Mesenteric fat pad (tissue), 1 donor: ENCODE data around the gene RADIL. TPM values are rescaled to one million over a fixed set of nuclear protein-coding genes. Genes with fewer than 3 reads are reported as not detected.

Experiments
- DNase-seq: peaks from one replicate; pipeline ENCODE4 v3.0.0-alpha.2; 2020; ENCODE audit warnings: low spot score
- total RNA-seq: library from RNA; stranded (reverse); fragmentation: NEBNext Ultra II Directional; extraction: Animal tissue kit (Norgen Biotek cat#: 25700); gene quantifications from one replicate; pipeline ENCODE4 v1.2.1, GENCODE V29; 2021
- donor health status: DM: yes; HTN: yes; CAD: no.

The RADIL gene
- total RNA-seq, 1 donor from 2014 or later, result 6.1 TPM

DNA sequence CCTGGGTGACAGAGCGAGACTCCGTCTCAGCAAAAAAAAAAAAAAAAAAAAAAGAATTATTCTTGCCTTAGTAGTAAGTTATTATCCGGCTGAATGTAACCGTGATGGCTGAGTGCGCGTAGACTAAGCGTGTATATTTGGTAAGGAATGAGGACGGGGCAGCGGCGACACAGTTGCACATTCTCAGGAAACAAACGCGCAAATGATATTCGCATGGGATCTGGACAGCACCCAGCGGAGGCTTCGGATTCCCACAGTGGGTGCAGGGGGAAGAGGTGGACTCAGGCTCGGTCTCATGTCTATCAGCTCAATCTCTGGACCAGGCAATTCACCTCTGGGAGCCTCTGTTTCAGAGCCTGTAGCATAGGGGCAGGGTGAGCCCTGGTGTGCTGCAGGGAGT lies 50.8 kb downstream of the RADIL start:
- no peak for DNase-seq

DNA sequence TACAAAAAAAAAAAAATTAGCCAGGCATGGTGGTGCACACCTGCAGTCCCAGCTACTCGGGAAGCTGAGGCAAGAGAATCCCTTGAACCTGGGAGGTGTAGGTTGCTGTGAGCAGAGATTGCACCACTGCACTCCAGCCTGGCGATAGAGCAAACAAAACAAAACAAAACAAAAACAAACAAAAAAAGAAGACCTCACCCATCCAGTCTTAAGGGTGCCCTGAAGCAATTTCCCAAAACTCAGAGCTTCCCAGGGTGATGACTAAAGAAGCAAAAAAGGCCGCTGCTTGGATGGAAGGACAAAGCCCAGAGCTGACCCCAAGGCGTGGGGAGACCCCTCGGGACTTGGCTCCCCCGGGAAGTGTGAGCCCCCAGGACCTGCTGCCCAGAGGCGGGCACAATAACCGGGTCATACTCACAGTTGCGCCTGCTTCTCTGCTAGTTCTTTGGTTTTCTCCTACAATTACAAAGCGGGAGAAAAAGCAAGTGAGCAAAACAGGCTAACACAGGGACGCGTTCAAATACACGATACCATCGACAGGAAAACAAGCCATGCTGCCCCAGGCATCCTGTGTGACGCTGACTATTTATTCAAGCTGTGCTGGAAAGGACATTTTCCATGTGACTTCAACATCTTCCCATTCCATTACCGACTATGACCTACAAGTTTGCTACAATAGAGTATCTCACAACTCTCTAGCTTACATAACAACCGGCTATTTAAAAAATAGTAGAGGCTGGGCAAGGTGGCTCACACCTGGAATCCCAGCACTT lies 51.6 kb downstream of the RADIL start:
- DNase-seq, result no peak

DNA sequence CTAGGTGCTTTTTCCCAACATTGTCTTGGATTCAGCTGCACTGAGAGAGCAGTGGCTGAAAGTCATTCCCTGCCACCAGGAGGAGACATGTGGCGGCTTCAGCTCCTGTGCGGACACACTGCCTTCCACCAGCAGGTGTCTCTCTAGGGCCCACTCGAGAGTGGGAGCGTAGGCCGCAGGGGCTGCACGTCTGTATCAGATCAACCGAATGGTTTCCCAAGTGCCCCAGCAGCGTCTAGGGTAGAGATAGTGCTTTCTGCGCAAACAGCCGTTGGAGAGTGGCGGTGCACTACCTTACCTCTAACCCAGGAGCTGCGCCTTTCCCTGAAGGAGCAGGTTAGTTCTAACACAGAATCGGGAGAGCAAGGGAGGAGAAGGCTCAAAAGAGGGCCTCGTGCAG lies 53.3 kb downstream of the RADIL start:
- no peak for DNase-seq

DNA sequence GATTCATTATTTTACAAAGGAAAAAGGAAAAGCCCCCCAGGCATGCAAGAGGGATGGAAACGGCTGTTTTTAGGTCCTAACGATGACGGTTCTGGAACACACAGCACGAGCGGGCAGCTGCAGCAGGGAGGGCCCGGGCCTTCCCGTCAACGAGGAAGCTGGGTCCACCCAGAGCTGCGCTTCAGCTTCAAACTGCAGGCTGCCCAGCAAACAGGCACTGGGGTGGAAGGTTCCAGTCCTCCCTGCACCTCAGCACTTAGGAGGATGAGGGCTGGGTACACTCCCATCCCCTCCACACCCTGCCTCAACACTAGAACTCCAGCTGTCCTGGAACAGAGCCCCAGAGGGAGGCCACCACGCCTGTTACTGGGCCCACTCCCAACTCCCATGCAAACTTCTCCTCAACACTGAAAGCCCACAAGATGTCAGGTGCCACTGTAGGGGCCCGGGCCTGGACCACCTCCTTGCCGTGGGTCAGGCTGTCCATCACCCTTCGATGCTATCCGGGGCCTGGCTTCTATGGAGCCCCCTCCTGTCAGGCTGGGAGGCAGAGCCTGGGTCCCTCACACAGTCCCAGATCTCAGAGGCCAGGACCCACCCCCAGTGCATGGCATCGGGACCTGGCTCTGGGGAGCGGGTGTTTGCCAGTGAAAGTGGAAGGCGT lies 54.7 kb downstream of the RADIL start:
- no peak for DNase-seq

DNA sequence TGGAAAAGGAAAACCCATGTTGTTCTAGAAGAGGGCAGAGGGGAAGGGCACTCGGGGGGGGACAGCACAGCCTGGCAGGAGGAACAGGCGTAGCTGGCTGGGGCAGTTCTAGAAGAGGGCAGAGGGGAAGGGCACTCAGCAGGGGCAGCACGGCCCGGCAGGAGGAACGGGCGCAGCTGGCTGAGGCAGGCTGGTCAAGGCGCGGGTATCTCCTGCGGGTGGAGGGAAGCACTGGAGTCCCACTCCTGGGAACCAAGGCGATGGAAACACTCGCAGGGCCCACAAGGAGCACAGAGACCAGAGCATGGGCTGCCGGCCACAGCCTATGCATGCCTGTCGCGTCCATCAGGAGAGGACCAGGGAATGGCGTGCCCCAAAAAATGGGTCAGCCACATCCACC lies 58.4 kb downstream of the RADIL start:
- no peak for DNase-seq

DNA sequence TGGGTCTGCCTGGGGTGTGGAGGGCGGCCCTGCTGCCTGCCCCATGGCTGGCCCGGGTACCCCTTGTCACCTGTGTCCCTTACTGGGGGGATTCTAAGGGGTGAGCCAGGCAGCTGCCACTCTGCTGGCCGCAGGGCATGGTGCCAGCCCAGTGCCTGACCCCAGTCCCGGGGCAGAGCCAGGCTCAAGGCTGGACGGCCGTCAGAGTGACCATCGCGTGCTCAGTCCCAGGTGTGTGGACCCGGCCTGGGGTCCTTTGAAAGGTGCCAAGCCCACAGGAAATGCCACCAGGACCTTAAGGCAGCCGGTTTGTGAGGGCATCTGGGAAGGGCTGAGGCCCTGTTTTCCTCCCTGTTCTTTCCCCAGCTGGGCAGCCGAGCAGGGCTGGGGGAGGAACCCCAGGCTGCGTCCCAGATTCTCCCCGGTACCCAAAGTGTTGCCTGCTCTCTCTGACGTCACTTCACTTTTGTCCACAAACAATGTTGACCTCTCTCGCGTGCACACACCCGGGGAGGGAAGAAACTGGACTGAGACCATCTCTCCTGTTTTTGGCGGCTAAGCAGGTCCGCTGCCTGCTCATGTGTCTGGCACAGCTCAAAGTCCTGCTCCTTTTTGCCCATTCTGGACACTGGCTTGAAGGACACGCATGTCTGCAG lies 59.3 kb downstream of the RADIL start:
- no peak for DNase-seq

DNA sequence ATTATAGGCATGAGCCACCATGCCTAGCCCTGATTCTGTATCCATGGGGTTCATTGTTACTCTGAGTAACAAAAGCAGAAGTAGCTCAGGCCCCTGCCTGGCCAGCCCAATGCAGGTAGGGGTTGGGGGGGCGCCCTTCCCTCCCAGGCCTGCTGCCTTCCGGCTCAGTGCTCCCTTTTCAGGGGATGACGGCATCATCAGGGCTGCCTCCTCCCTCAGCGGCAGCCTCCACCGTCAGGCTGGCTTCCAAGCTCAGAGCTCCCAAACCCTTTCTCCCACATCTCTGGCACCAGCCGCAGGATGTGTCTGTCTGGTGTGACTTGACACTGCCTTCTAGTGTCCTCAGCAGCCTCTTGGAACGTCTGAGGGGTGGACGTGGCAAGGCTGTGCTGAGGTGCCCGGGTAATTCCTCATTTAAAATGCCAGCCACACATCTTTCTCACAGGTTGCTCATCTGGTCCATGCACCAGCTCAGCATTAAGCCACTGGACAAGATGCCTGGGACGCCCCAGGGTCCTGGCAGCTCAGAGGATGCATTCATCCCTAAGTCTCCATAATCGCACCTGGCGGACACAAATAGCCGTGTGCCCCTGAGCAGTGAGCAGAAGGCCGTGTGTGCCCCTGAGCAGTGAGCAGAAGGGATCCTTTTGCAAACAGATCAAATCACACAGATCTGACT lies 59.9 kb downstream of the RADIL start:
- DNase-seq, result no peak

DNA sequence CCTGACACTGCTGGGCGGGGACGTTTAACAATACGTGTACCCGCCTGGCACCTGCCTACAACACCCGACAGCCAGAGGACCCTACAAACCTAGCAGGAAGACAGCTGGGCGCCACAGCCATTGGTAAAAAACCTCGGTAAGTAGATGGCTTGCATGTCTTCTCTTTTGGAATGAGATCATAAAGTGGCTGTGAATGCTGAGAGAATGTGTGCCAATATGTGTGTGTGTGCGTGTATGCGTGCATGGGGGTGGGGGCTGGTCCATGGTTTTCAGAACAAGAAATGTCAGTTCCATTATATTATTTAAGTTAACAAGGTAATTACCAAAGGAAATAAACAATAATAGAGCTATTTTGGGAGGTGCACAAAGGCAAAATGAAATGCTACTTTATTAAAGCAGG lies 60.8 kb downstream of the RADIL start:
- no peak for DNase-seq

DNA sequence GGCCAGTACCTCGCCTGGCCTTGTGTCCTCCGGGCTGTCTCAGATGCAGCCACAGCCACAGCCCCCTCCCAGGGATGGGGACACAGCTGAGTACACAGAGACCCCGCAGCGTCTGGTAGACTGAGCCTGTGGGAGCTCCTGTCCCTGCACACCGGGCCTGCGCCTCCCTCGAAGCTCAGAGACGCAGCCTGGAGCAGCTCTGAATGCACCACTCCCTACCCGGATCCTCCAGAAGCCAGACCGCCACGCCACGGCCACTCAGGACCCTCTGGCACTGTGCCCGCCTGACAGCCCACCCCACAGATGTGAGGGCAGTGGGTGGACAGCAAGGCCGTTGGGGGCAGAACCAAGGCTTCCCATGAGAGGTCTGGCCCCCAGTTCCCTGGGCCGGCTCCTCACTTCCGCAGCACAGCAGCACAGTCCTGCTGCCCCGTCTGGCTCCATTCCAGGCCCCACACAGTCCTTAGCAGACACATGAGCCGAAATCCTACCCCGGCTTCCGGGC lies 62.5 kb downstream of the RADIL start:
- DNase-seq, result no peak

DNA sequence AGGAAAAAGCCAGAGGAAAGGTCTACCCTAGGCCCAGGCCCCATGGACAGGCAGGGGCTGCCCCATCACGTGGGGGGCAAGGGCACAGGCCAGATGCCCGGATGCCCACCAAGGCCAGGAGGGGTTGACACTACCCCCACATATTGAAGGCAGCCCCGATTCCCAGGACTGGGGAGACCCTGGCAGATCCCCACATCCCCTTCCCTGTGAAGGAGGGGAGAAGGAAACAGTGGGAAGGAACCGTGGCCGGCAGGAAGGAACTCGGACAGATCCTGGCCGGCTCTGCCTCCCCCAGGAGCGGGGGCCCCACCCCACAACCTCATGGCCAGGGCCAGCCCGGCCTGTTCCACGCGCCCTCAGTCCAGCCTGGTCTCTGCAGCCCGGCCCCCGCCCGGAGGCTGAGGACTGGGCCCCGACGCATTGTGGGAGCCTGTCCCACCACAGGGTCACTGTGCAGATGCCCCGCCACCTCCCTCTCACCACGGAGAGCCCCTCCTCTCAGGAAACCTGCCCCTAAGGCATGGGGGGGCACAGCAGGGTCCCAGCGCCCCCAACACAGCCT lies 63.0 kb downstream of the RADIL start:
- DNase-seq, result no peak

DNA sequence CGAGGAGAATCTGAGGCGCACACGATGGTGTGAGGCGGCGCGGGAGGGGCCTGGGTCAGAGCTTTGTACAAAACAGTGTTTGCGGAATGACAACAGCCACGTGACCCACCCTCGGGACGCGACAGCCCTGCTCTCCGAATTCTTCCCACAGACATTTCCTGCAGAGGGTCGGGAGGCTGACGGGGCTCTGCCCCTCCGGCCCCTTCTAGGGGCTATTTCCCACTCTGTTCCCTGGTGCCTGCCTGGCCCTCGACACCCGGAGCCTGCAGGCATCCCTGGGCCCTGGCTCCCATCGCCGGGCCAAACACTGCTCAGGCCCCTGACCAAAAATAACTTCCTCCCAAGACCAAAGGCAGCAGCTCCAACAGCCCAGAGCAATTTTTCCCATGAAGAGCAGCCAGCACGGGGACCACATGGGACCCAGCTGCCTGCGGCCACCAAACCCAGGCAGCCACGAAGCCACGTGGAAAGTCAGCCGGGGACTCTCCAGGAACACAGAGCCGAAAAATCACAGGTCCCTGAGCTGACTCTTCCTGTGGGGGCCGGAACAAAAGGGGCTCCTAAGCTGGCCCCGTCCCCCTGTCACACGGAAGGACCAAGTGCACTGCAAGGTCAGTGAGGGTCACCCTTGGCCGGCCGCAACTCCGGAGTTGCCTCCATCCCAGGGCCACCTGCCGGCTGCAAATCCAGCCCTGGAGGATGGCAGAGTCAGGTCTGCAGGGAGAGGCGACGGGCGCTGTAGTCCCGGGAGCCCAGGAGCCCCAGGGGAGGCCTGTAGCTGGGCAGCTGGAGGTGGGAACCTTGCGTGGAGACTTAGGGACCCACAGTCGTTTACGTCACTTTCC lies 63.7 kb downstream of the RADIL start:
- DNase-seq, result no peak

DNA sequence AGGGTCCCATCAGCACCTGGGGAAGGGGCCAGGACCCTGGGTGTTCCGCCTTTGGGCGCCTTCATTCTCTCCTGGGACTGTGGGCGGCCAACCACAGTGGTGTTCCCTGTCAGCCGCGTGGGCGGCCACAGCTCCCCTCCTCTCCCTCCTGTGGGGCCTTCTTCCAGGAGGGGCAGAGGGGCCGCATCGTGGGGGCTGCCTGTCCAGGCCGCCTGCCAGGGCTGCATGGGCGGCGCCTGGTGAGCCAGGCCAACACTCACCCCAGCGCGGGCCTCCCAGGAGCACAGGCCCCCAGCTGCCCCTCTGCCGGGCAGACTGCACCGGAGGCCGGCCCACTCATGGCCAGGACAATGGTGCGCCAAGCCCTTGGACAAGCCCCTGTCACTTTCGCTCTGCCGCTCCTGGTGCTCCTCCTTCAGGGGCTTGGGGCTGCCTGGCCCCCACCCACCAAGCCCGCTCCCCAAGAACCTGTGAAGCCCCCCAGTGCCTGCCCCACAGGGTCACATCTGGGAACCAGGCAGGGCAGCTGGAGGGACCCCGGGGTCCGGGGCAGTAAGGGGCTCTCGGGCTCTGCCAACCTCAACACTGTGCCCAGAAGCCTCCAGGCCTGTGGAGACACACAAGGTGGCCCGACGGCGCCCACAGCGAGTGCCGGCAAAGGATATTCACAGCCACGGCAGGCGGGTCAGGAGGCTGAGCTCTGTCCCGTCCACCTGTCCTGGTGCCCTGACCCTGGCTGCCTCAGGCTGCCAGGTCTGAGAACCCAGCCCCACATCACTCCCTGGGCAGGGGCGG lies 65.3 kb downstream of the RADIL start:
- no peak for DNase-seq

DNA sequence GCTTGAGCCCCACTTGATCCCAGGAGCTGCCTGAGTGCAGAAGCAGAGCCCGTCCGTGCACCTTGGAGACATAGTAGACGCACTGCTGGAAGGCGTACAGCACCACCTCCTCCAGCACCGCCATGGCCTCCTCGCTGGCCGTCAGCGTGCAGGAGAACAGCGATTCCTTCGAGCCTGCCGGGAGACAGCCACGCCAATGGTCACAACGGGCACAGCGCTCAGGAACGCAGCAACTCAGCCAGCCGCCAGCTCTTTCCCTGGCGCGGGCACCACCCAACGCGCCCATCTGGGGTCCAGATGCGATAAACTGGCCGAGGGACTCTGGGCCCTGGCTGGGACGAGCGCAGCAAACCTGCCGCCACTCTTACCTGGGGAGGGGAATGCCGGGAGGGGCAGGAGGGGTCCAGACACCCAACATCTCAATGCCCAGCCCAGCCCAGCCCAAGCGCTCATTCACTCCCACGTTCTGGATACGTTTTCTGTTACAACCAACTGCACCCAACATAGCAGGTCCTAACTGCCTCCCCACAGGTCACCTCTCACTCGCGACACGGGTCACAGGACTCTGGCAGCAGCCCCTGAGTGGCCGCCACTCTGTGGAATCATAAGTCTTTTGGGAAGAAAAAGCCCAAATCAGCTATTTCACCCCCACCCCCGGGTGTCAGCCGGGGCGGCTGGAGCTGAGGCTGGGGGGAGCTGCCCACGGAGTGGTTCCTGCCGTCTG lies 66.2 kb downstream of the RADIL start:
- DNase-seq, result no peak

DNA sequence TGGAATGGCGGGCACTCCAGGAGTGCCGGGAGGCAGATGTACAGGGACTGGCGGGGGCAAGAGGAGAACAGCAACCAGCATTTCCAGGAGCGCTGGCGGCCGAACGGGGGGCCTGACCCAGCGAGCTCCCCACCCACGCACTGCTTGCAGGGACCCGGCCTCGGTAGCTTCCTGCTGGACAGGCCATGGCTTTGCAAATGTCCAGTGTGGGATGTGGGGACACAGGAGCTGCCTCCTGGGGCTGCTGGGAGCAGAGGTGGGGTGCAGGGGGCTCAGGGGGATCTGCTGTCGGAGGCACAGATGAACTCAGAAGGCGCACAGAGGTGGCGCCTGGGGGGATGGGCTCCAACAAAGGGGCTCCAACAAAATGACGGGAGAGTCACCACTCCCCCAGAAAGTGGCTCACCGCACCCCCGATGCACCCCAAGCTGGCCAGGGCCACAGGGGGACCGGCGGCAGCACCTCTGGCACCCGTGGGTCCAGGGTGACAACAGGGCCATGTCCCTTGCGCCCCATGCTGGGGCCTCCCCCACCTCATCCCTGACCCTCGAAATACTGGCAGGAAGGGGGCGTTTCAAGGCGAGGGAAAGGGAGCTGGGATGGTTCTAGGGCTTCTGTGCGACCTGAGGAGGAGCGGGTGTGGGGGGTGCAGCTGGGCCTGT lies 67.0 kb downstream of the RADIL start:
- no peak for DNase-seq

DNA sequence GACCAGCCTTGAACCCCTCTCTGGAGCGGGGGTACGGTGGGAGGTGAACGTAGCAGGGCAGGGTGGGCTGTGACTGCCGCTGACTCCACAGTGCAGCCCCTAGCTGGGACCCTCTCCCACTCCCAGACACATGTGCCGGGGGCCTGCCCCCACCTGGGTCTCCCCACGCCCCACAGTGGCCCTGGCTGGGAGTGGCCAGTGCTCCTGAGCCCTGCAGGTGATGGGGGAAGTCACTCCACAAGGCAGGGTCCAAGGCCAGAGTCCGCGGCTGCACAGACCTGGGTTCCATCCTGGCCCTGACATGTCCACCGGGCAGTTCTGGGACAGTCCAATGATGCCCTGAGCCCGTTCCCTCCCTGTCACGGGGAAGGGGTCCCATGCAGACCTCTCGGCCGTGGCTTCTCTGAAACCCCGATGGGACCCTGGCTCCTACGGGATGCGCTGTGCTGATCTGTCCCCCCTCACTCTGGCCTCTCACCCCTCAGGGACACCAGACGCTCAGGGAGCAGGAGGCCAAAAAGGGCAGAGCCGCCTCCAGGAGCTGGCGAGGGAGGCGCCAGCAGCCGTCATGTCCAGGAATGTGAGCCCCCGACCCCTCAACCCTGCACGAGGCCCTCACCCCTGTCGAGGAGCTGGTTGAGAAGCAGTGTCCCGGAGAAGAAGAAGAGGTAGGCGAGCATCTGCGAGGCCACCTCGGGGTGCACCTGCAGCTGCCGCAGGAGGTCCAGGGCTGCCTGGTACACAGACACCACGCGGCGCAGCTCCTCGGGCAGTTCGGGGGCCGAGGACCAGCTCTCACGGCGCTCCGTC lies 67.7 kb downstream of the RADIL start:
- DNase-seq, result no peak

DNA sequence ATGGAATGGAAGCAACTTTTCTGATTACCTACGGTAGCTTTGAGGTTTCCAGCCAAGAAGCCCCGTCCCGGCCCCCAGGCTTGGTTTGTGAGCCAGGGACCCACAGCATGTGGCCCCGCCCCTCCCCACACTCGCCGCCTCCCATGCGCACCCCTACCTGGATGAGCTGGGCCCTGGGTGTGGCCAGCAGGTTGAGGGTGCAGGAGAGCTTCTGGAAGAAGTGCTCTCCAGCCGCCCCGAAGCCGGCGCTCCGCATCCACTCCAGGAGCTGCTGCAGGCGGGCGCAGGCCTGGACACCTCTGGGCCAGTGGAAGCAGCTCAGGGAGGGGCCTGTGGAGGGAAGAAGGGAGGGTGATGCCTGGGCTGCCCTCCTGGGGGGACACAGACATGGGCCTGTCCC lies 68.4 kb downstream of the RADIL start:
- no peak for DNase-seq

DNA sequence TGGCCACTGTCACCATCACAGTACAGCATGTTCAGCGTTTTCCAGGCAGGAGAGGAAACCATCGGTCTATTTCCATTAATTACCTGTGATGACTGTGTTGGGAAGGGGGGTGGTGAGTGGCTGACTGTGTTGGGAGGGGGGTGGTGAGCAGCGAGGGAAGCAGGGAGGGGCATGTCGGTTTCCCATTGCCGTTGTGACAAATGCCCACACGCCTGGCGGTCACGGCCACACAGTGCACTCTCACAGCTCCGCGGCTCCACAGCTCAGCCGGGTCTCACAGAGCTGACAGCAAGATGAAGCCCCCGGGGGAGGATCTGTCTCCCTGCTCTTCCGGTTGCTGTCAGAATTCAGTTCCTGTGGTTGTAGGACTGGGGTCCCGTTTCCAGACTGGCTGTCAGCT lies 69.1 kb downstream of the RADIL start:
- DNase-seq, result no peak

DNA sequence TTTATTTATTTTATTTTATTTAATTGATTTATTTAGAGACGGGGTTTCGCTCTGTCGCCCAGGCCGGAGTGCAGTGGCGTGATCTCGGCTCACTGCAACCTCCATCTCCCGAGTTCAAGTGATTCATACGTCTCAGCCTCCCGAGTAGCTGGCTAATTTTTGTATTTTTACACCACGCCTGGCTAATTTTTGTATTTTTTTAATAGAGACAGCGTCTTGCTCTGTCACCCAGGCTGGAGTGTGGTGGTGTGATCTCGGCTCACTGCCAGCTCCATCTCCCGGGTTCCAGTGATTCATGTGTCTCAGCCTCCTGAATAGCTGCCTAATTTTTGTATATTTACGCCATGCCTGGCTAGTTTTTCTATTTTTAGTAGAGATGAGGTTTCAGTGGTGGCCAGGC lies 73.8 kb downstream of the RADIL start:
- no peak for DNase-seq
